Kidney (tissue), 14 donors: ENCODE data around the gene KIAA0586. TPM values are rescaled to one million over a fixed set of nuclear protein-coding genes. Genes with fewer than 3 reads are reported as not detected.

Experiments
- DNase-seq, 5 donors: peaks; one replicate each; pipeline ENCODE4 v3.0.0-alpha.2; 2013 to 2020
- FAIRE-seq: peaks from 2 replicates; lab custom pipeline; 2012; peaks lifted over from hg19 to GRCh38; lab: Jason Lieb, UNC
- H3K27ac ChIP-seq, 2 donors: one replicate each; pipeline ENCODE4 v1.7.0; 2013; ENCODE audit warnings: low read depth in 2 of 2, low read length in 2 of 2, inconsistent platforms in 1 of 2
- H3K27me3 ChIP-seq: one replicate; pipeline ENCODE4 v1.7.1; 2013; ENCODE audit warnings: low read length, inconsistent platforms; ENCODE audit not compliant: control insufficient read depth, insufficient read depth
- H3K36me3 ChIP-seq, 3 donors: one replicate each; pipeline versions ENCODE4 v1.7.0 to v1.7.1; 2013; ENCODE audit warnings: low read length in 3 of 3, control low read depth in 1 of 3, inconsistent platforms in 1 of 3; ENCODE audit not compliant: insufficient read depth in 3 of 3, control insufficient read depth in 2 of 3
- H3K4me1 ChIP-seq, 3 donors: one replicate each; pipeline versions ENCODE4 v1.7.0 to v1.7.1; 2013; ENCODE audit warnings: low read length in 3 of 3, inconsistent platforms in 1 of 3, low read depth in 1 of 3; ENCODE audit not compliant: control insufficient read depth in 2 of 3, insufficient read depth in 2 of 3
- H3K4me3 ChIP-seq, 3 donors: one replicate each; pipeline versions ENCODE4 v1.7.0 to v1.8.1; 2013; ENCODE audit warnings: low read length in 3 of 3, control low read depth in 1 of 3, inconsistent platforms in 1 of 3
- H3K9ac ChIP-seq, 3 donors: one replicate each; pipeline versions ENCODE4 v1.7.0 to v1.7.1; 2013; ENCODE audit warnings: low read length in 3 of 3, control low read depth in 1 of 3, inconsistent platforms in 1 of 3
- H3K9me3 ChIP-seq, 3 donors: one replicate each; pipeline versions ENCODE4 v1.7.0 to v1.7.1; 2013; ENCODE audit warnings: low read length in 3 of 3, control low read depth in 1 of 3, inconsistent platforms in 1 of 3; ENCODE audit not compliant: control insufficient read depth in 2 of 3, insufficient read depth in 1 of 3
- intact Hi-C: fragments of 100-400 bp; cut with DNase I; formaldehyde crosslinking; loops from one replicate; pipeline ENCODE4 v1.11.1; 2022
- polyA plus RNA-seq: library from polyadenylated mRNA; stranded (reverse); fragments of 350-450 nt; fragmentation: Illumina TruSeq; extraction: RNeasy Lipid Tissue Mini Kit (QIAGEN cat#74804); gene quantifications from one replicate; pipeline ENCODE4 v1.2.3, GENCODE V29; 2014; ENCODE audit warnings: low read depth, low replicate concordance; ENCODE audit not compliant: insufficient read depth
- total RNA-seq: library from RNA; stranded (reverse); fragmentation: NEBNext Ultra II Directional; extraction: Animal tissue kit (Norgen Biotek cat#: 25700); gene quantifications from one replicate; pipeline ENCODE4 v1.2.1, GENCODE V29; 2021
- TF ChIP-seq, protein P1 (sequence below): IDR thresholded peaks from 3 replicates; pipeline ENCODE4 v1.5.1; 2012; ENCODE audit warnings: mild to moderate bottlenecking, moderate library complexity, borderline replicate concordance; ENCODE audit not compliant: insufficient read depth; ENCODE audit errors: extremely low read depth
- donor health status: control.
- donor health status: control.
- donor health status: control.
- donor health status: control.
- donor health status: control.
- donor health status: DM: yes; HTN: yes; CAD: no.
- donor health status: Normal renal cell carcinoma (clear cell type).

KIAA0586 gene
- total and polyA plus RNA-seq, 2 donors from 2014 or later, result 4.7 to 16.8 TPM

DNA sequence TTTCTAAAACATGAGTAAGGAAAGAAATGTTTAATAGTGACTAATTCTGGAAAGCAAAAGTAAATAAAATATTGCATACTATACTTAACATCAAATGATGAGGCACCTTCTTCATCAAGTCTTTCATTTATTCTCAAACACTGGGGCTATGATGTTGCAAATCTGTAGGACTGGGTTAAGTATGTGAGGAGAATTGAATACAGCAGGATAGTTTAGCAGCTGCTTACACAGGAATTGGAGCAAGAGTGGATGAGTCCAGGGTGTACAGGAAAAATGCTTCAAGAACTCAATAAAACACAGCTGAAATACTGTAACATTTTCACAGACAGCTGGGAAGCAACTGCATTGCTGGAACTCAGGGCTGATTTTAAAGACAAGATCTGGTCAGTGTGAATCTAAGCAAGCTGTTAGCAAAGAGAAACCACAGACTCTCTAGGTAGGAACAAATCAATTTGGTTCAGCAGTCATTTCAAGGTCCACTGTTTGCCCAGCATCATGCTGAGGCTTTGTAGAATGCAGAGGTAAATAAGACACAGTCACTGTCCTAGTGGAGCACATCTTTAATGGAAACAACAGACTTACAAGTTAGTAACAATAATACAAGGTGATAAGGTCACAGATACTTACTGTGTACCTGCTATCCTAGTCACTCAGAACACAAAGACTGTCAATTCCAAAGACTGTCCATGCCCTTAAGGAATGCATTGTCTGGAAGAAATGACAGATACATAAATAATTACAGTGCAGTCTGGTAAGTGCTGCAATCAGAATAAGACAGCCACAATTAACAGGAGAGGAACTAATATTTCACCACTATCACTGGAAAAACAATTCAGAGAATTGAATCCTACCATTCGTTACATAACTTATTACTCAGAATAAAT is 113.5 kb downstream of the KIAA0586 start:
- Histone ChIP-seq H3K4me1 (peaks cover 0 to 4% (median 0%) of the 10 kb centered on the region in 3 donors), H3K9me3 (no peaks in the 10 kb centered on the region), H3K4me3 (no peak overlapping the region), H3K27ac (no peak overlapping the region), H3K27me3 (no peaks in the 10 kb centered on the region), H3K36me3 (no peaks in the 10 kb centered on the region), H3K9ac (no peak overlapping the region)
- TF ChIP-seq, protein P1, sequence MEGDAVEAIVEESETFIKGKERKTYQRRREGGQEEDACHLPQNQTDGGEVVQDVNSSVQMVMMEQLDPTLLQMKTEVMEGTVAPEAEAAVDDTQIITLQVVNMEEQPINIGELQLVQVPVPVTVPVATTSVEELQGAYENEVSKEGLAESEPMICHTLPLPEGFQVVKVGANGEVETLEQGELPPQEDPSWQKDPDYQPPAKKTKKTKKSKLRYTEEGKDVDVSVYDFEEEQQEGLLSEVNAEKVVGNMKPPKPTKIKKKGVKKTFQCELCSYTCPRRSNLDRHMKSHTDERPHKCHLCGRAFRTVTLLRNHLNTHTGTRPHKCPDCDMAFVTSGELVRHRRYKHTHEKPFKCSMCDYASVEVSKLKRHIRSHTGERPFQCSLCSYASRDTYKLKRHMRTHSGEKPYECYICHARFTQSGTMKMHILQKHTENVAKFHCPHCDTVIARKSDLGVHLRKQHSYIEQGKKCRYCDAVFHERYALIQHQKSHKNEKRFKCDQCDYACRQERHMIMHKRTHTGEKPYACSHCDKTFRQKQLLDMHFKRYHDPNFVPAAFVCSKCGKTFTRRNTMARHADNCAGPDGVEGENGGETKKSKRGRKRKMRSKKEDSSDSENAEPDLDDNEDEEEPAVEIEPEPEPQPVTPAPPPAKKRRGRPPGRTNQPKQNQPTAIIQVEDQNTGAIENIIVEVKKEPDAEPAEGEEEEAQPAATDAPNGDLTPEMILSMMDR, result no peak
- intact Hi-C loops, result no loop called here
- DNase-seq (peak in 1 of 5 donors; percentile 28), FAIRE-seq (no peak)

DNA sequence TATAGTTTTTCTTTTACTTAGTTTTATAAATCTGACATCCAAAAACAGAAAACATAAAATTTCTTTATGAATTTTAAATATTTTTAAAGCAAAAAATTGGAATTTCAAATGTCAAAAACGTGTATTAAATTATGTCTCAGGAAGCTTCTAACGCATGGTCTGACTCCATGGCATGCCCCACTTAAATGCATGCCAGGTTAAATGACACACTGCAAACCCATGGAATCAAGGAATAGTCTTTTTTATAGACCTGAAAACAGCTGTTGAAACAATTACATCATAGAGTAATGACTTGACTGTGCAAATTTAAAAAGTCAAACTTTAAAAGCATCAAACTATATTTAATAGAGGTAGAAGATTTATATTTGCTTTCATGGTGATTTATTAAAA is 114.1 kb downstream of the KIAA0586 start:
- Histone ChIP-seq H3K27me3 (no peaks in the 10 kb centered on the region), H3K9ac (no peak overlapping the region), H3K4me1 (peaks cover 0 to 4% (median 0%) of the 10 kb centered on the region in 3 donors), H3K27ac (no peak overlapping the region), H3K4me3 (no peak overlapping the region), H3K9me3 (no peaks in the 10 kb centered on the region), H3K36me3 (no peaks in the 10 kb centered on the region)
- DNase-seq, result no peak
- peak; percentile 49 for FAIRE-seq
- TF ChIP-seq, protein P1, result no peak
- intact Hi-C loops, result no loop called here

DNA sequence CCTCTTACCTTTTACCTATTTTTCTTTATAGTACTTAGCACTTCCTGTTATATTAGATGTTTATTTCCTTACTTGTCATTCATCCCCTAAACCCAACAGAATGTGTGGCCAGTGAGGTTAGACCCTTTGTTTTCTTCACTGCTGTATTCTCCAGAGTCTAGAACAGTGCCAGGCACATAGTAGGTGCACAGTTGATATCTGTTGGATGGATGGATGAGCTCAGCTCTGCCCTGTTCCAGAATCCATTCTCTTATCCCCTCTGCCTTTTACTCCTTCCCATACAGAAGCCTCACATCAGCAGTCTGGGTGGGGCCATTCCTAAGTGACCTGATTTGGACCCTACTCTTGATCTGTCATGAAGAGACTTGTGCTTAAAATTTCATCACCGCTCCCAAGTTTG is 115.7 kb downstream of the KIAA0586 start:
- intact Hi-C loops, result no loop called here
- H3K4me1 ChIP-seq, result peaks cover 0 to 4% (median 0%) of the 10 kb centered on the region in 3 donors
- H3K9ac ChIP-seq, result no peak overlapping the region
- H3K9me3 ChIP-seq, result no peaks in the 10 kb centered on the region
- H3K27me3 ChIP-seq, result no peaks in the 10 kb centered on the region
- H3K4me3 ChIP-seq, result no peak overlapping the region
- TF ChIP-seq, protein P1, result no peak
- DNase-seq (no peak), FAIRE-seq (no peak)
- no peaks in the 10 kb centered on the region for H3K36me3 ChIP-seq
- no peak overlapping the region for H3K27ac ChIP-seq
